Measurements from ENCODE around the gene TNFRSF21. TPM values are rescaled to one million over a fixed set of nuclear protein-coding genes. Genes with fewer than 3 reads are reported as not detected.

The TNFRSF21 gene
- total RNA-seq, 2 donors from 2014 or later = 7.3 to 15.3 TPM

DNA sequence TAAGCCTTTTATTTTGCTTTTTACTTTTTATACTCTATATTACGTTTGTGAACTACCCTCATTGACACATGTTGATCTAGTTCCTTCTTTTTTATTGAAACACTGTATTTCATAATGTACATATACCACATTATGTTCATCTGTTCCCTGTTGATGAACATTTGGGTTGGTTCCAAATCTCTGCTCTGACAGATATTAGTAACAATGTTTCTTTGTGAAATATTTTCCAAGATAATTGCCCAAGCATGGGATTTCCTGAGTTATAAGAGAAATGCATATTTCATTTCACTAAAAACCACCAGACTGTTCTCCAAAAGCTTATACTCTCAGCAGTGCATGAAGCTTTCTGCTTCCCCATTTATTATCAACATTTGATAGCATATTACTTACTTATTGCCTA, 44.2 kb upstream of the TNFRSF21 start:
- DNase-seq (ENCODE audit: low spot score) (no peak), ATAC-seq (ENCODE audit: insufficient number of reproducible peaks, low FRiP score, low read depth) (no peak)
- H3K9me3 ChIP-seq = no peaks in the 10 kb centered on the region
- no peak overlapping the region for H3K4me3 ChIP-seq
- H3K27ac ChIP-seq = no peak overlapping the region
- H3K36me3 ChIP-seq = no peaks in the 10 kb centered on the region
- H3K4me1 ChIP-seq (ENCODE audit: control insufficient read depth in 1 of 2, low read depth in 2 of 2) = no peaks in the 10 kb centered on the region
- TF ChIP-seq, protein P1, sequence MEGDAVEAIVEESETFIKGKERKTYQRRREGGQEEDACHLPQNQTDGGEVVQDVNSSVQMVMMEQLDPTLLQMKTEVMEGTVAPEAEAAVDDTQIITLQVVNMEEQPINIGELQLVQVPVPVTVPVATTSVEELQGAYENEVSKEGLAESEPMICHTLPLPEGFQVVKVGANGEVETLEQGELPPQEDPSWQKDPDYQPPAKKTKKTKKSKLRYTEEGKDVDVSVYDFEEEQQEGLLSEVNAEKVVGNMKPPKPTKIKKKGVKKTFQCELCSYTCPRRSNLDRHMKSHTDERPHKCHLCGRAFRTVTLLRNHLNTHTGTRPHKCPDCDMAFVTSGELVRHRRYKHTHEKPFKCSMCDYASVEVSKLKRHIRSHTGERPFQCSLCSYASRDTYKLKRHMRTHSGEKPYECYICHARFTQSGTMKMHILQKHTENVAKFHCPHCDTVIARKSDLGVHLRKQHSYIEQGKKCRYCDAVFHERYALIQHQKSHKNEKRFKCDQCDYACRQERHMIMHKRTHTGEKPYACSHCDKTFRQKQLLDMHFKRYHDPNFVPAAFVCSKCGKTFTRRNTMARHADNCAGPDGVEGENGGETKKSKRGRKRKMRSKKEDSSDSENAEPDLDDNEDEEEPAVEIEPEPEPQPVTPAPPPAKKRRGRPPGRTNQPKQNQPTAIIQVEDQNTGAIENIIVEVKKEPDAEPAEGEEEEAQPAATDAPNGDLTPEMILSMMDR (IDR thresholded peaks at IDR 0.05) = no peak
- H3K27me3 ChIP-seq (replicated peaks; ENCODE audit: insufficient read depth) = no peaks in the 10 kb centered on the region

DNA sequence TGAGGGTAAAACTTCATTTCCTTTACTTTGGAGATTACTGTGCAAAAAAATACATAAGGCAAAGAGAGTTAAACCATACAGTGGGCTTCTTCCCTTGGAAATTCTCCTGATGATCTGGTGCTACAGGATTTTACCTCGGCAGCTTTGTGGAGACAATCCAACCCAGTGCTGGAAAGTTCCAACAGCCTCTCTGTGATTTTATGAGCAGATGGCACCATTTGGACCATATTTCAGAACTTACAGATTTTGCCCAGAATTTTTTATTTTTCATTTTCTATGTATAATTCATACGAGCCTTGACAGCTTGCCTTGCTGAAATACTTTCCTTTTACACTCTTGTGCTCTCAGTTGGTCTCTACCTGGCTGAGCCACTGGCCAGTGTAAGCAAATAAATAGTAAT, 43.3 kb upstream of the TNFRSF21 start:
- DNase-seq (ENCODE audit: low spot score) (no peak), ATAC-seq (ENCODE audit: insufficient number of reproducible peaks, low FRiP score, low read depth) (no peak)
- Histone ChIP-seq H3K4me1 (ENCODE audit: control insufficient read depth in 1 of 2, low read depth in 2 of 2) (no peaks in the 10 kb centered on the region), H3K36me3 (no peaks in the 10 kb centered on the region), H3K27me3 (replicated peaks; ENCODE audit: insufficient read depth) (no peaks in the 10 kb centered on the region), H3K4me3 (no peak overlapping the region), H3K9me3 (no peaks in the 10 kb centered on the region), H3K27ac (no peak overlapping the region)
- TF ChIP-seq, protein P1 (IDR thresholded peaks at IDR 0.05) = no peak

DNA sequence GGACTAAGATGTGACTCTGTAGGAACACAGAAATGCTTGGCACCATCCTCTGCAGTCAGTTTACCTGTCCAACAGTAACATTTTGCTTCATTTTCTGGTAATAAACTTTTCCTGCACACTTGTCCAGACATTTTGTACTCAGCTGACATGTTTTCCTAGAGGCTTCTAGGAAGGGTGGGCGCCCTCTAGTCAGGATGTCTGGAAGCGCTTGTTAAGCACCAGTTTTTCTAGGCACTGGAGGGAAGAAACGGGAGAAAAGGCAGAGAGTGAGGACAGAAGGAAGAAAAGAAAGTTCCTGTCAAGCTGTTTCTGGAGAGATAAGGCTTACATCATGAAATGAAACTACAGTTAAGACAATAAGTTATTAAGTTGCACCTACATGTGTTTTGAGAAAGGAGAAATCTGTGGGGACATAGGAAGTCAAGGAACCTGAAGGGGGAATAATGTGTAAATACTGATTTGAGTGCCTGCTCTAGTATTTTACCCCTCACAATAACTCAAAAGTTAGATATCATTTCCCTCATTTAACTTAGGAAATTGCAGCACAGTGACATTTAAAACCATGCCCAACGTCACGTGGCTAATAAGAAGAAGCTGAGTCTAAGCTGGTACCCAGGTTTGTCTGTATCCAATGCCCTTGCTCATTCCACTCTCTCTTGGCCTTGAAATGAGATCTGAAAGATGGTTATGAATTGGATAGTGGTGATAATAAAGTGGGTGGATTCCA, 42.7 kb upstream of the TNFRSF21 start:
- no peak for ATAC-seq (ENCODE audit: insufficient number of reproducible peaks, low FRiP score, low read depth)
- DNase-seq (ENCODE audit: low spot score) = no peak
- Histone ChIP-seq H3K36me3 (no peaks in the 10 kb centered on the region), H3K4me1 (ENCODE audit: control insufficient read depth in 1 of 2, low read depth in 2 of 2) (no peaks in the 10 kb centered on the region), H3K27ac (no peak overlapping the region), H3K27me3 (replicated peaks; ENCODE audit: insufficient read depth) (no peaks in the 10 kb centered on the region), H3K9me3 (no peaks in the 10 kb centered on the region), H3K4me3 (no peak overlapping the region)
- TF ChIP-seq, protein P1 (IDR thresholded peaks at IDR 0.05) = no peak

DNA sequence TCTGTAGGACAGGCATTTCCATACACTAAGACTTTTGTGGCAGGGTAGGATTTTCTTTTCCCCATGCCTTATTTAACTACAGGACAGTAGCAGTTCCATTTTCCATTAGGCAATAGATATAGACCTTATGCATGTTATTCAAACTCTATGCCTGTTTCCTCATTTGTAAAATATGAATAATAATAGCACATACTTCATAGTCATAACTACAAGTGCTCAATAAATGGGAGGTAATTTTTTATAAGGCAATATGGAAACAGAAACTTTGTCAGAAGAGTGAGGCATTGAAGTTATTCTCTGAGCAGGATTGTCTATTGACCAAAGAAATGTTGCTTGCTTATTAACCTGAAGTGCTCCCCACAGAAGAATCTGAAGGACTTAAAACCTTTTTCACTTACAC, 41.9 kb upstream of the TNFRSF21 start:
- H3K4me3 ChIP-seq = no peak overlapping the region
- H3K9me3 ChIP-seq = no peaks in the 10 kb centered on the region
- H3K27me3 ChIP-seq (replicated peaks; ENCODE audit: insufficient read depth) = no peaks in the 10 kb centered on the region
- H3K36me3 ChIP-seq = no peaks in the 10 kb centered on the region
- ATAC-seq (ENCODE audit: insufficient number of reproducible peaks, low FRiP score, low read depth) = no peak
- no peaks in the 10 kb centered on the region for H3K4me1 ChIP-seq (ENCODE audit: control insufficient read depth in 1 of 2, low read depth in 2 of 2)
- DNase-seq (ENCODE audit: low spot score) = no peak
- TF ChIP-seq, protein P1 (IDR thresholded peaks at IDR 0.05) = no peak
- no peak overlapping the region for H3K27ac ChIP-seq

DNA sequence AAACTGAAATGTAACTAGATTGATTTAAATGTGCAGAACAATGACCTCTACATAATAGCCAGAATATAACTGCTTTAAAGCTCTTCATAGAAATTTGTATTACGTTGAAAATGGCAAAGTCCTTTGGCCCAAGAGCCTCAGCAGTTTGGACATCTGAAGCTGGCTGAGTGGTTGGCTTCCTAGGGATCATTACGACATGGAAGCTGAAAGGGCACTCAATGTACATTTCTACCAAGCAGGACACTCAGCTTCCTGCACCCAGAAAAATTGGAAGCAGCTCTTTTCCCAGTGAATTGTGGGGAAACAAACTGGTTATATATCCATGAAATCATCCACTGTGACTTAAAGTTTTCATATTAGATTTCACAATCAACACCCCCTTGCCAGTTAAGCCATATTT, 40.2 kb upstream of the TNFRSF21 start:
- no peaks in the 10 kb centered on the region for H3K4me1 ChIP-seq (ENCODE audit: control insufficient read depth in 1 of 2, low read depth in 2 of 2)
- ATAC-seq (ENCODE audit: insufficient number of reproducible peaks, low FRiP score, low read depth) (no peak), DNase-seq (ENCODE audit: low spot score) (no peak)
- H3K4me3 ChIP-seq = no peak overlapping the region
- TF ChIP-seq, protein P1 (IDR thresholded peaks at IDR 0.05) = no peak
- H3K27ac ChIP-seq = no peak overlapping the region
- H3K27me3 ChIP-seq (replicated peaks; ENCODE audit: insufficient read depth) = no peaks in the 10 kb centered on the region
- no peaks in the 10 kb centered on the region for H3K36me3 ChIP-seq
- H3K9me3 ChIP-seq = no peaks in the 10 kb centered on the region

Measured in thoracic aorta (tissue), 2 donors.